GM21381 (cell line): ENCODE results near the gene MICALL1.
"Not testable (repeated sequence)": the region's sequence is repeated elsewhere in the genome, so short reads cannot be mapped to it uniquely, and the experiment has no call there.

ENCODE experiments used
- ATAC-seq: cut with Tn5 transposase; IDR thresholded peaks from one replicate; pipeline ENCODE4 v1.9.1; 2021; ENCODE audit warnings: mild to moderate bottlenecking, moderate library complexity; ENCODE audit not compliant: unreplicated experiment

Gene MICALL1

GRCh38 chr22:37926771-37927636 is 20.9 kb downstream of the MICALL1 start:
- ATAC-seq, result no peak

- no peak for ATAC-seq
Observed at GRCh38 chr22:37927637-37927936, 21.5 kb downstream of the MICALL1 start.

GRCh38 chr22:37929390-37929789 is 23.3 kb downstream of the MICALL1 start:
- ATAC-seq, result no peak

GRCh38 chr22:37930270-37930951 is 24.3 kb downstream of the MICALL1 start:
- ATAC-seq, result no peak

- no peak for ATAC-seq
Observed at GRCh38 chr22:37930952-37931440, 24.9 kb downstream of the MICALL1 start.

- ATAC-seq, result no peak
Observed at GRCh38 chr22:37931893-37932389, 25.8 kb downstream of the MICALL1 start.

- ATAC-seq, result no peak
Observed at GRCh38 chr22:37932401-37932800, 26.3 kb downstream of the MICALL1 start.

- ATAC-seq, result no peak
Observed at GRCh38 chr22:37932821-37933578, 26.9 kb downstream of the MICALL1 start.

- peak; percentile 74 for ATAC-seq
Observed at GRCh38 chr22:37933711-37934376, 27.7 kb downstream of the MICALL1 start.

- no peak for ATAC-seq
Observed at GRCh38 chr22:37940698-37941376, 34.7 kb downstream of the MICALL1 start.

- no peak for ATAC-seq
Observed at GRCh38 chr22:37942133-37942532, 36.0 kb downstream of the MICALL1 start.

GRCh38 chr22:37943136-37943824 is 37.2 kb downstream of the MICALL1 start:
- no peak for ATAC-seq

GRCh38 chr22:37943825-37944198 is 37.7 kb downstream of the MICALL1 start:
- ATAC-seq, result no peak

GRCh38 chr22:37944423-37944822 is 38.3 kb downstream of the MICALL1 start:
- not testable (repeated sequence) for ATAC-seq

- ATAC-seq, result not testable (repeated sequence)
Observed at GRCh38 chr22:37947142-37947795, 41.2 kb downstream of the MICALL1 start.

- ATAC-seq, result no peak
Observed at GRCh38 chr22:37951305-37951704, 45.2 kb downstream of the MICALL1 start.

GRCh38 chr22:37952629-37953028 is 46.5 kb downstream of the MICALL1 start:
- ATAC-seq, result not testable (repeated sequence)

GRCh38 chr22:37953062-37953436 is 47.0 kb downstream of the MICALL1 start:
- peak; percentile 9 for ATAC-seq
